Measurements from ENCODE around the gene SLC38A4. TPM values are rescaled to one million over a fixed set of nuclear protein-coding genes. Genes with fewer than 3 reads are reported as not detected.

Gene SLC38A4
- total and polyA plus RNA-seq, 2 donors from 2014 or later = 0.66 to 7.4 TPM

DNA sequence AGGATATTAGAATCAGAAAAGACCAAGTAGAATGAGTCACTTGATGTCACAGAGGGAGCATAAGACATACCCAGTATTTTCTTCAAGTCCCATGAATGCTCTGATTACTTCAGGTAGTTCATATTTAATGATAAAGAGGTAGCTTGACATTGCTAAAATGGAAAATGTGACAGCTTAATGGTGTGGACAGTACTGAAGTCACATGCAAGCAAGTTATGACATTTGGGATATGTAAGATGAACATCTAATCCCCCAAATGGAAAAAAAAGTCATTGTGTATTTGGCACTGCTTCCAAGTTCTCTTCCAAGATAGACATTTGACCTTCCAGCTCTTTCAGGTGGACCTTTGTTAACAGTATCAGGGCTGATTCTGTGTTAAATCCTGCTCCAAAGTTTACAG, 45.9 kb downstream of the SLC38A4 start:
- Histone ChIP-seq H3K4me1 (ENCODE audit: control insufficient read depth in 2 of 3, insufficient read depth in 2 of 3, low read depth in 1 of 3, low read length in 3 of 3) (no peaks in the 10 kb centered on the region), H3K9me3 (ENCODE audit: control insufficient read depth in 2 of 3, insufficient read depth in 1 of 3, low read length in 3 of 3) (no peaks in the 10 kb centered on the region), H3K9ac (ENCODE audit: low read length in 3 of 3) (no peak overlapping the region), H3K27ac (ENCODE audit: low read depth in 2 of 2, low read length in 2 of 2) (no peak overlapping the region), H3K36me3 (ENCODE audit: control insufficient read depth in 2 of 3, insufficient read depth in 3 of 3, low read length in 3 of 3) (no peaks in the 10 kb centered on the region), H3K4me3 (ENCODE audit: low read length in 3 of 3) (no peak overlapping the region), H3K27me3 (ENCODE audit: control insufficient read depth, insufficient read depth, low read length) (no peaks in the 10 kb centered on the region)
- DNase-seq (no peak), FAIRE-seq (no peak)
- intact Hi-C loops (cut with DNase I) = no loop called here
- TF ChIP-seq, protein P1, sequence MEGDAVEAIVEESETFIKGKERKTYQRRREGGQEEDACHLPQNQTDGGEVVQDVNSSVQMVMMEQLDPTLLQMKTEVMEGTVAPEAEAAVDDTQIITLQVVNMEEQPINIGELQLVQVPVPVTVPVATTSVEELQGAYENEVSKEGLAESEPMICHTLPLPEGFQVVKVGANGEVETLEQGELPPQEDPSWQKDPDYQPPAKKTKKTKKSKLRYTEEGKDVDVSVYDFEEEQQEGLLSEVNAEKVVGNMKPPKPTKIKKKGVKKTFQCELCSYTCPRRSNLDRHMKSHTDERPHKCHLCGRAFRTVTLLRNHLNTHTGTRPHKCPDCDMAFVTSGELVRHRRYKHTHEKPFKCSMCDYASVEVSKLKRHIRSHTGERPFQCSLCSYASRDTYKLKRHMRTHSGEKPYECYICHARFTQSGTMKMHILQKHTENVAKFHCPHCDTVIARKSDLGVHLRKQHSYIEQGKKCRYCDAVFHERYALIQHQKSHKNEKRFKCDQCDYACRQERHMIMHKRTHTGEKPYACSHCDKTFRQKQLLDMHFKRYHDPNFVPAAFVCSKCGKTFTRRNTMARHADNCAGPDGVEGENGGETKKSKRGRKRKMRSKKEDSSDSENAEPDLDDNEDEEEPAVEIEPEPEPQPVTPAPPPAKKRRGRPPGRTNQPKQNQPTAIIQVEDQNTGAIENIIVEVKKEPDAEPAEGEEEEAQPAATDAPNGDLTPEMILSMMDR (IDR thresholded peaks at IDR 0.05; ENCODE audit: borderline replicate concordance, extremely low read depth, insufficient read depth) = no peak

DNA sequence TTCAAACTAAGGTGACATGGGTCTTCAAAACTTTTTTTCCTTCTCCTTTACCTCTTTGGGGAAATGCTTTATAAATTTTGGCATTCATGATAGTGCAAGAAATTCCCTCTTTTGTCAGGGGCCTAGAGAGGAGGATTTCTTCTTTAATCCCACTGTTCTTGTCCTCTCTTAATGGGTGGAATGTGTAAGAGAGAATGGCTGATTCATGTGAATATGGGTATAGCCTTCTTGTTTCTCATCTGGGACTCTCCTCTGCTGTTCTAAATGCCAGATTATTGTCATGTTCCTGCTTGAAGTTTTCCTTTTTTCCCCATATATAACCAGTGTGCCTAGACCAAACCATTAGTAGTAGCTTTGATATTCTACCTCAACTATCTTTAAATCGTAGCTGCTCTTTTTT, 46.7 kb downstream of the SLC38A4 start:
- H3K36me3 ChIP-seq (ENCODE audit: control insufficient read depth in 2 of 3, insufficient read depth in 3 of 3, low read length in 3 of 3) = no peaks in the 10 kb centered on the region
- no peak overlapping the region for H3K9ac ChIP-seq (ENCODE audit: low read length in 3 of 3)
- H3K4me1 ChIP-seq (ENCODE audit: control insufficient read depth in 2 of 3, insufficient read depth in 2 of 3, low read depth in 1 of 3, low read length in 3 of 3) = no peaks in the 10 kb centered on the region
- no peaks in the 10 kb centered on the region for H3K9me3 ChIP-seq (ENCODE audit: control insufficient read depth in 2 of 3, insufficient read depth in 1 of 3, low read length in 3 of 3)
- no peaks in the 10 kb centered on the region for H3K27me3 ChIP-seq (ENCODE audit: control insufficient read depth, insufficient read depth, low read length)
- H3K27ac ChIP-seq (ENCODE audit: low read depth in 2 of 2, low read length in 2 of 2) = no peak overlapping the region
- intact Hi-C loops (cut with DNase I) = no loop called here
- FAIRE-seq (no peak), DNase-seq (no peak)
- TF ChIP-seq, protein P1 (IDR thresholded peaks at IDR 0.05; ENCODE audit: borderline replicate concordance, extremely low read depth, insufficient read depth) = no peak
- no peak overlapping the region for H3K4me3 ChIP-seq (ENCODE audit: low read length in 3 of 3)

DNA sequence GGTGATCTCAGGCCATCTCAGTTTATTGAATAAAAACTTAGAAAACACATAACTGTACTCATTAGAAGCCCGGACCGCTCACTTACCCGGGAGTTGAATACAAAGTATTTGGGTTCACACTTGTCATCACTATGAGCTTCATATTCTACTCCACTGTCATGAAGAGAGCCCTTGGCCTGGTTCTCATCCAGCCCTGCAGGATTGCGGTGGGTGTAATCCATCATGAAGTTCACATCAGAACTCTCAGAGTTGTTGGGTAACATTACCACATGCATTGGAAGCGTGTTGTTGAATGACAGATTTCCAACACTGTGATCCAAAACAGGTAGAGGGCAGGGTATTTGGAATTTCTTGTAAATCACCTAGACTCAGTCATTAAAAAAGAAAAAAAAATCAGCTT, 47.4 kb downstream of the SLC38A4 start:
- no peaks in the 10 kb centered on the region for H3K36me3 ChIP-seq (ENCODE audit: control insufficient read depth in 2 of 3, insufficient read depth in 3 of 3, low read length in 3 of 3)
- no peak overlapping the region for H3K4me3 ChIP-seq (ENCODE audit: low read length in 3 of 3)
- no peak for DNase-seq
- no peak overlapping the region for H3K9ac ChIP-seq (ENCODE audit: low read length in 3 of 3)
- H3K27me3 ChIP-seq (ENCODE audit: control insufficient read depth, insufficient read depth, low read length) = no peaks in the 10 kb centered on the region
- H3K9me3 ChIP-seq (ENCODE audit: control insufficient read depth in 2 of 3, insufficient read depth in 1 of 3, low read length in 3 of 3) = no peaks in the 10 kb centered on the region
- TF ChIP-seq, protein P1 (IDR thresholded peaks at IDR 0.05; ENCODE audit: borderline replicate concordance, extremely low read depth, insufficient read depth) = no peak
- no peak for FAIRE-seq
- no peak overlapping the region for H3K27ac ChIP-seq (ENCODE audit: low read depth in 2 of 2, low read length in 2 of 2)
- intact Hi-C loops (cut with DNase I) = no loop called here
- no peaks in the 10 kb centered on the region for H3K4me1 ChIP-seq (ENCODE audit: control insufficient read depth in 2 of 3, insufficient read depth in 2 of 3, low read depth in 1 of 3, low read length in 3 of 3)

DNA sequence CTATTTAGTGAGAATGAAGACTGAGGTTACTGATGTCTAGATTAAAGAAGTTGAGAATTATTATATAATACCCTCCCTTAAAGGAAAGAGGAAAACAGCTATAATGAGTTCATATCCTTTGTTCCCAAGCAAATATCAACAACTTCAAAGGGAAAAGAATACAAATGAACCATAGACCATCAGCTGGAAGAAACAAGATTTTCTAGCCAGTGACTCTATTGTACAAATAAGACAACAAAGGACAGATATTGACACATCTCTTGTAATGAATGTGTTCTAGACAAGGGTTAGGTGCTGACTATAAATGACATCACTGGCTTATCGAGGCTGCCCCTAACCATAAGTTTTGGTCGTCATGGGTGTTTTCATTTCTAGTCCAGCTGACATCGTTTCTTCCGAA, 48.2 kb downstream of the SLC38A4 start:
- DNase-seq (no peak), FAIRE-seq (no peak)
- no peak overlapping the region for H3K4me3 ChIP-seq (ENCODE audit: low read length in 3 of 3)
- intact Hi-C loops (cut with DNase I) = no loop called here
- no peak overlapping the region for H3K27ac ChIP-seq (ENCODE audit: low read depth in 2 of 2, low read length in 2 of 2)
- TF ChIP-seq, protein P1 (IDR thresholded peaks at IDR 0.05; ENCODE audit: borderline replicate concordance, extremely low read depth, insufficient read depth) = no peak
- H3K36me3 ChIP-seq (ENCODE audit: control insufficient read depth in 2 of 3, insufficient read depth in 3 of 3, low read length in 3 of 3) = no peaks in the 10 kb centered on the region
- H3K4me1 ChIP-seq (ENCODE audit: control insufficient read depth in 2 of 3, insufficient read depth in 2 of 3, low read depth in 1 of 3, low read length in 3 of 3) = no peaks in the 10 kb centered on the region
- no peaks in the 10 kb centered on the region for H3K27me3 ChIP-seq (ENCODE audit: control insufficient read depth, insufficient read depth, low read length)
- H3K9ac ChIP-seq (ENCODE audit: low read length in 3 of 3) = no peak overlapping the region
- H3K9me3 ChIP-seq (ENCODE audit: control insufficient read depth in 2 of 3, insufficient read depth in 1 of 3, low read length in 3 of 3) = no peaks in the 10 kb centered on the region

Data from kidney (tissue), 14 donors.